ENCODE measurements around the gene EBF3. TPM values are rescaled to one million over a fixed set of nuclear protein-coding genes. Genes with fewer than 3 reads are reported as not detected.

The EBF3 gene
- total and polyA plus RNA-seq, 7 donors = 1.2 to 8.9 (median 4.5) TPM; not detected in 1

DNA sequence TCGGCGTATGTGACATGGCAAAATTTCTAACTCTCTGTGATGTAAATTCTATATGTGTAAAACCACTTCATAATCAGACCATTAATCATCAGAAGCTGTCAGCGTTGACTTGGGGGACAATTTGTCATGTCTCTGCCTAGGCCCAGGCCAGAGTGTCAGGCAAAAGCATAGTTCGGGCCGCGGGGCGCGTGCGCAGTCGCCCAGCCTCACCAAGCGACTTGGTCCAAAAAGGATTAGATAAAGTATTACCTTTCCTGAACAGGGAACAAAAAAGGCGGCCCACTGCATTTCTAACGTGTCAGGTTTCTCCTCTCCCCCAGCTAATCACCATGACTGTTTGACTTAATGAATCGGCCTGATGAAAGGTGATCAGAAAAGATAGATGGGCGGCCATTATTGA, 114.2 kb downstream of the EBF3 start:
- no peaks in the 10 kb centered on the region for H3K9me3 ChIP-seq
- TF ChIP-seq POLR2AphosphoS5 (IDR thresholded peaks at IDR 0.05) = no peak
- no peaks in the 10 kb centered on the region for H3K36me3 ChIP-seq
- H3K4me3 ChIP-seq = no peak overlapping the region
- 94 to 97% methylated on average over 15 of the region's 15 CpGs for WGBS, 2 donors
- no peak overlapping the region for H3K27ac ChIP-seq
- no peaks in the 10 kb centered on the region for H3K27me3 ChIP-seq
- H3K4me1 ChIP-seq = no peaks in the 10 kb centered on the region
- DNase-seq = no peak
- intact Hi-C loops (cut with DNase I) = no loop called here

DNA sequence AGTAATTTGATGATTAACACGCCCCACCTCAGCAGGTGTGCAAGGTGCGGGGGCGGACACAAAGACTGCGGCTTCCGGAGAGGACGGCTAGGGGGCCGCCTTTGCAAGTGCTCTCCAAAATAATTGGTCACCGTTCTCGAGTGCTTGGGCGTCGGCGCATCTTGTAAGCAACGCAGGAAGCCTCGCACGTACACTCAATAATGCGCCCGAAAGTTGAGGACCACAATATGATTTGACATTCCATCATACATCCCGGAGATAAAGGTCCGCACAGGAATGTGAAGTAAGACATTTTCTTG, 114.7 kb downstream of the EBF3 start:
- TF ChIP-seq, protein P1, sequence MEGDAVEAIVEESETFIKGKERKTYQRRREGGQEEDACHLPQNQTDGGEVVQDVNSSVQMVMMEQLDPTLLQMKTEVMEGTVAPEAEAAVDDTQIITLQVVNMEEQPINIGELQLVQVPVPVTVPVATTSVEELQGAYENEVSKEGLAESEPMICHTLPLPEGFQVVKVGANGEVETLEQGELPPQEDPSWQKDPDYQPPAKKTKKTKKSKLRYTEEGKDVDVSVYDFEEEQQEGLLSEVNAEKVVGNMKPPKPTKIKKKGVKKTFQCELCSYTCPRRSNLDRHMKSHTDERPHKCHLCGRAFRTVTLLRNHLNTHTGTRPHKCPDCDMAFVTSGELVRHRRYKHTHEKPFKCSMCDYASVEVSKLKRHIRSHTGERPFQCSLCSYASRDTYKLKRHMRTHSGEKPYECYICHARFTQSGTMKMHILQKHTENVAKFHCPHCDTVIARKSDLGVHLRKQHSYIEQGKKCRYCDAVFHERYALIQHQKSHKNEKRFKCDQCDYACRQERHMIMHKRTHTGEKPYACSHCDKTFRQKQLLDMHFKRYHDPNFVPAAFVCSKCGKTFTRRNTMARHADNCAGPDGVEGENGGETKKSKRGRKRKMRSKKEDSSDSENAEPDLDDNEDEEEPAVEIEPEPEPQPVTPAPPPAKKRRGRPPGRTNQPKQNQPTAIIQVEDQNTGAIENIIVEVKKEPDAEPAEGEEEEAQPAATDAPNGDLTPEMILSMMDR (IDR thresholded peaks at IDR 0.05) = no peak
- TF ChIP-seq POLR2A (IDR thresholded peaks at IDR 0.05) (no peak), POLR2AphosphoS5 (IDR thresholded peaks at IDR 0.05) (no peak), EP300 (IDR thresholded peaks at IDR 0.05) (no peak)
- no peak overlapping the region for H3K4me3 ChIP-seq
- no peaks in the 10 kb centered on the region for H3K36me3 ChIP-seq
- WGBS, 2 donors = 95 to 96% methylated on average over 19 of the region's 19 CpGs
- no peaks in the 10 kb centered on the region for H3K27me3 ChIP-seq
- H3K9me3 ChIP-seq = no peaks in the 10 kb centered on the region
- DNase-seq = no peak
- intact Hi-C loops (cut with DNase I) = no loop called here
- peak overlapping the region in 1 of 4 donors; percentile 46 for H3K27ac ChIP-seq
- no peaks in the 10 kb centered on the region for H3K4me1 ChIP-seq

DNA sequence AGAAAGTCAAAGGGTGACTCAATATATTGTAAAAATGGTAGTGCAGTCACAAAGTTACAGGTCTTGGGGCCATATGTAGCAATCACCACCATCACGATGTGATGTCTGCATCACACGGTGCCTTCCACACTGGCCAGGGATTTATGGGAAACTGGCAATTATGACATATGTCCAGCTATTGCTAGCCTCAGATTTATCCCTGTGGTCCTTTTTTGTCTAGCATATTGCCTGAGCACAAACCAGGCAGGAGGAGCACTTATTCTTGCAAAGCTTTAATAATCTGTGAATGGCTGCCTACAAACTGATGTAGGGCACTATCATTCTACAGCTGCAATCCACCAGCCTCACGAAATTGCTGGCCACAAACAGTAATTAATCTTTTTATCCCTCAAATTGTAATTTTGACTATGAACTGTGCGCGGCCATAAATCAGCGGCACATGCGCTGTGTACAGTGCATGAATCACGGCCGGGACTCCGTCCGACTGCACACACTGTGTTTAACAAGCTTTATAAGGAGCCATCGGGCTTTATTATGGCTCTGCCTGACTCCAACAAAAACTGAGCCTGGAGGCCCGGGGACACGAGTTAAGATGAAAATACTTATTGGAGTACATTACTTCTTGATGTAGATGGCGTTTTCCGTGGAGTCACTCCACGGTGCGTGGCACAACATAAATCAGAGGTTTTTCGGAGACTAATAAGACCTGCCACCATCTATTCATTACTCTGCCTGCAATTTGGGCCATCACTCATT, 115.2 kb downstream of the EBF3 start:
- Histone ChIP-seq H3K4me1 (no peaks in the 10 kb centered on the region), H3K27ac (peak overlapping the region in 1 of 4 donors; percentile 46), H3K36me3 (no peaks in the 10 kb centered on the region), H3K9me3 (no peaks in the 10 kb centered on the region), H3K27me3 (no peaks in the 10 kb centered on the region), H3K4me3 (no peak overlapping the region)
- intact Hi-C loops (cut with DNase I) = no loop called here
- TF ChIP-seq POLR2A (IDR thresholded peaks at IDR 0.05) (no peak), POLR2AphosphoS5 (IDR thresholded peaks at IDR 0.05) (no peak), EP300 (IDR thresholded peaks at IDR 0.05) (no peak)
- TF ChIP-seq, protein P1 (IDR thresholded peaks at IDR 0.05) = no peak
- WGBS, 2 donors = 83 to 85% methylated on average over 19 of the region's 19 CpGs
- DNase-seq = no peak

DNA sequence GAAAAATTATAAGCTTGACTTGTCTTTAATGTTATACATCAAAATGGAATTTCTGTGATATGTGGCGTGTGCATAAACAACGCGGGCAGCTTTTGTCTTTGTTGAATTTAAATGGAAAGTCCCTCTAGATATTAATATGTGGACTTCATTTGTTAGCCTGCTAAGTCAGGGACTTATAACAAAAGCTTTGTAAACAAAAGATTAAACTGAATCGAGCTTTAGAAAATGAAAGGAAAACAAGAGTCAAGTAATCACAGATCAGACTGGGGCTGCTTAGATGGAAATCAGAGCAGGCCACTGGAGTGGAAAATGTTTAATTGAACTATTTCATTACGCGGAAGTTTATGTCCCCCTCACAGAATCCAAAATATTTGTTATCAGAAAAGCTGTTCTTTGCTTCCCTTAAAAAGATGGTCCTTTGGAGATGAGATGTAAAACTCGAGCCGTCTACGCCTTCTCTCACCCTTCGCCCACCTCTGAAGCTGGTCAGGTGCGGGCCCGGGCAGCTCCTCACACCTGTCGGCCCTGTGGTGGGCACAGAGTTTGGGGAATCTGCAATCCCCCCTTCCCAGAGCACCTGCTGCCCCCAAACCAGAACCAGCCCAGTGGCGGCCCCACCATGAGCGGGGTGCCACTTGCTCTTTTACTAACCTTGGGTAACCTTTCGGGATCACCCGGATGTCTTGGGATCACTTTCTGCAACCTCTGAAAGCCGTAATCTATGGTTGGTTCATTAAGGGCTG, 116.2 kb downstream of the EBF3 start:
- intact Hi-C loops (cut with DNase I) = no loop called here
- TF ChIP-seq POLR2AphosphoS5 (IDR thresholded peaks at IDR 0.05) (no peak), POLR2A (IDR thresholded peaks at IDR 0.05) (no peak), EP300 (IDR thresholded peaks at IDR 0.05) (no peak)
- TF ChIP-seq, protein P1 (IDR thresholded peaks at IDR 0.05) = no peak
- Histone ChIP-seq H3K4me3 (no peak overlapping the region), H3K4me1 (no peaks in the 10 kb centered on the region), H3K36me3 (no peaks in the 10 kb centered on the region), H3K27me3 (no peaks in the 10 kb centered on the region), H3K9me3 (no peaks in the 10 kb centered on the region), H3K27ac (no peak overlapping the region)
- no peak for DNase-seq
- 83 to 88% methylated on average over 18 of the region's 18 CpGs for WGBS, 2 donors

DNA sequence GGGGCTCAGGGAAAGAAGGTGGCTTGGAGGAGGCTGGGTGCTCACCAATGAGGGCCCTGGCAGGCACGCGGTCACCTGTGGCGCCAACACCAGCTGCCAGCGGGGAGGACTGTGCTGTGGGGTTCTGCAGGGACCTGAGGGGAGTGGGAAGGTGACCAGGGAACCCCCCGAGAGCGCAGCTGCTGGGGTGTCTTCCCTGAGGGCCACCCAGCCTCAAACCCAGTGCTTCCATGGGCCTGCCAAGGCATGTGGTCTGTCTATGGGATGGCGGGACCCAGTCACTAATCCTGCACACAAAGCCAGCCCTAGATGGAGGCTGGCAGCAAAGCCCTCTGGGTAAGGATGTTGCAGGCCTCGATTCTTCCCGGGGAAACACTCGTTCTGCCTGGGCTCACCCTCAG, 117.1 kb downstream of the EBF3 start:
- TF ChIP-seq EP300 (IDR thresholded peaks at IDR 0.05) (no peak), POLR2AphosphoS5 (IDR thresholded peaks at IDR 0.05) (no peak), POLR2A (IDR thresholded peaks at IDR 0.05) (no peak)
- TF ChIP-seq, protein P1 (IDR thresholded peaks at IDR 0.05) = no peak
- H3K9me3 ChIP-seq = no peaks in the 10 kb centered on the region
- WGBS, 2 donors = 81 to 86% methylated on average over 10 of the region's 10 CpGs
- no peaks in the 10 kb centered on the region for H3K4me1 ChIP-seq
- H3K27me3 ChIP-seq = no peaks in the 10 kb centered on the region
- no peak overlapping the region for H3K27ac ChIP-seq
- DNase-seq = no peak
- intact Hi-C loops (cut with DNase I) = no loop called here
- no peaks in the 10 kb centered on the region for H3K36me3 ChIP-seq
- H3K4me3 ChIP-seq = no peak overlapping the region

Data from sigmoid colon (tissue), 7 donors.